NT2/D1 (cell line): ENCODE data around the gene LAMC1.

Experiments
- SUZ12 ChIP-seq: IDR thresholded peaks from 2 replicates; pipeline ENCODE4 v1.6.1; 2011; ENCODE audit not compliant: insufficient read length, insufficient read depth; ENCODE audit errors: extremely low read depth
- YY1 ChIP-seq: IDR thresholded peaks from 2 replicates; pipeline ENCODE4 v1.6.1; 2011; ENCODE audit not compliant: insufficient read length, insufficient read depth

GRCh38 chr1:183098317-183098716 lies 75.1 kb downstream of the LAMC1 start:
- no peak for TF ChIP-seq SUZ12
- TF ChIP-seq YY1: no peak
